Liver (tissue), 9 donors: ENCODE measurements around the gene PP2D1. TPM values are rescaled to one million over a fixed set of nuclear protein-coding genes. Genes with fewer than 3 reads are reported as not detected.

ENCODE experiments used
- DNase-seq: peaks from one replicate; pipeline ENCODE4 v3.0.0-alpha.2; 2017; ENCODE audit warnings: low spot score
- H3K27ac ChIP-seq, 2 donors: one replicate each; pipeline ENCODE4 v1.7.0; 2013; ENCODE audit warnings: inconsistent platforms in 2 of 2, low read length in 2 of 2, control low read depth in 1 of 2, low read depth in 1 of 2, mild to moderate bottlenecking in 1 of 2
- H3K27me3 ChIP-seq, 4 donors: one replicate each; pipeline versions ENCODE4 v1.6.1 to v1.7.0; 2013; ENCODE audit warnings: low read length in 3 of 4, inconsistent platforms in 1 of 4, mild to moderate bottlenecking in 1 of 4, moderate library complexity in 1 of 4; ENCODE audit not compliant: control insufficient read depth in 4 of 4, insufficient read depth in 4 of 4
- H3K36me3 ChIP-seq, 4 donors: one replicate each; pipeline versions ENCODE4 v1.6.1 to v1.7.0; 2013; ENCODE audit warnings: low read length in 3 of 4, mild to moderate bottlenecking in 3 of 4, low read depth in 1 of 4, moderate library complexity in 1 of 4; ENCODE audit not compliant: control insufficient read depth in 4 of 4, insufficient read depth in 3 of 4
- H3K4me1 ChIP-seq, 4 donors: one replicate each; pipeline versions ENCODE4 v1.6.1 to v1.7.0; 2013; ENCODE audit warnings: low read length in 3 of 4, mild to moderate bottlenecking in 3 of 4, moderate library complexity in 1 of 4; ENCODE audit not compliant: control insufficient read depth in 4 of 4, insufficient read depth in 4 of 4
- H3K4me3 ChIP-seq, 3 donors: one replicate each; pipeline versions ENCODE4 v1.6.1 to v1.7.0; 2013; ENCODE audit warnings: low read length in 3 of 3, control low read depth in 1 of 3, low read depth in 1 of 3, mild to moderate bottlenecking in 1 of 3
- H3K9ac ChIP-seq, 2 donors: one replicate each; pipeline ENCODE4 v1.7.0; 2013; ENCODE audit warnings: low read length in 2 of 2, mild to moderate bottlenecking in 2 of 2, moderate library complexity in 2 of 2, control low read depth in 1 of 2, low read depth in 1 of 2
- H3K9me3 ChIP-seq, 4 donors: one replicate each; pipeline versions ENCODE4 v1.6.1 to v1.7.0; 2013; ENCODE audit warnings: low read length in 3 of 4; ENCODE audit not compliant: control insufficient read depth in 4 of 4
- CTCF ChIP-seq: fragments of 150-350 bp; IDR thresholded peaks from 2 replicates; pipeline ENCODE4 v1.5.1; 2017; ENCODE audit warnings: improper control_type of control experiment, low read depth, low read length; ENCODE audit not compliant: missing input control
- EGR1 ChIP-seq, 2 donors: IDR thresholded peaks; 2 replicates each; pipeline ENCODE4 v1.6.1; 2016 to 2018; ENCODE audit warnings: antibody characterized with exemption in 2 of 2, low read depth in 2 of 2
- FOXA1 ChIP-seq: IDR thresholded peaks from 2 replicates; pipeline ENCODE4 v1.6.1; 2016; ENCODE audit warnings: antibody characterized with exemption
- FOXA2 ChIP-seq: IDR thresholded peaks from 2 replicates; pipeline ENCODE4 v1.6.1; 2016; ENCODE audit warnings: antibody characterized with exemption
- HNF4A ChIP-seq, 2 donors: conservative IDR thresholded peaks; 2 replicates each; pipeline ENCODE4 v1.6.1; 2016; ENCODE audit warnings: antibody characterized with exemption in 2 of 2, mild to moderate bottlenecking in 2 of 2
- HNF4G ChIP-seq: IDR thresholded peaks from 2 replicates; pipeline ENCODE4 v1.6.1; 2016; ENCODE audit warnings: antibody characterized with exemption
- JUND ChIP-seq, 2 donors: IDR thresholded peaks; 2 replicates each; pipeline ENCODE4 v1.6.1; 2016; ENCODE audit warnings: antibody characterized with exemption in 2 of 2
- MAX ChIP-seq: IDR thresholded peaks from 2 replicates; pipeline ENCODE4 v1.6.1; 2016; ENCODE audit warnings: antibody characterized with exemption
- NR2F2 ChIP-seq: IDR thresholded peaks from 2 replicates; pipeline ENCODE4 v1.6.1; 2016; ENCODE audit warnings: antibody characterized with exemption
- RAD21 ChIP-seq, 2 donors: IDR thresholded peaks; 2 replicates each; pipeline ENCODE4 v1.6.1; 2016; ENCODE audit warnings: antibody characterized with exemption in 2 of 2, mild to moderate bottlenecking in 2 of 2
- REST ChIP-seq: IDR thresholded peaks from 2 replicates; pipeline ENCODE4 v1.6.1; 2016; ENCODE audit warnings: antibody characterized with exemption, mild to moderate bottlenecking
- RXRA ChIP-seq, 2 donors: IDR thresholded peaks; 2 replicates each; pipeline ENCODE4 v1.6.1; 2017 to 2018; ENCODE audit warnings: antibody characterized with exemption in 2 of 2, mild to moderate bottlenecking in 1 of 2
- SP1 ChIP-seq: IDR thresholded peaks from 2 replicates; pipeline ENCODE4 v1.6.1; 2018; ENCODE audit warnings: antibody characterized with exemption, mild to moderate bottlenecking
- TAF1 ChIP-seq: conservative IDR thresholded peaks from 2 replicates; pipeline ENCODE4 v1.6.1; 2016; ENCODE audit warnings: antibody characterized with exemption, mild to moderate bottlenecking
- YY1 ChIP-seq: IDR thresholded peaks from 2 replicates; pipeline ENCODE4 v1.6.1; 2016; ENCODE audit warnings: antibody characterized with exemption, mild to moderate bottlenecking
- ZBTB33 ChIP-seq: IDR thresholded peaks from 2 replicates; pipeline ENCODE4 v1.6.1; 2016; ENCODE audit warnings: antibody characterized with exemption
- WGBS: extraction: QIAGEN DNeasy Blood & Tissue Kit; methylation state at CpG from one replicate; pipeline ENCODE4 v1.1.7; 2013; 5-methylcytosine and 5-hydroxymethylcytosine counted together
- polyA plus RNA-seq, 2 donors: library from polyadenylated mRNA; stranded (reverse) in 1 of 2; unstranded in 1 of 2; fragments of 200-250 nt in 1 of 2; fragments of >200 nt in 1 of 2; fragmentation: Nextera tagmentation in 1 of 2; extraction: Ambion mirVana in 1 of 2; gene quantifications; one replicate each; pipeline versions ENCODE4 v1.2.1 to v1.2.3, GENCODE V29; 2013 to 2015
- total RNA-seq, 2 donors: library from RNA; depleted of rRNA; stranded (reverse); fragments of >200 nt; gene quantifications; one replicate each; pipeline ENCODE4 v1.2.3, GENCODE V29; 2014
- donor health status: healthy.
- donor health status: healthy.
- donor health status: healthy.
- donor health status: healthy.
- donor health status: healthy.

The PP2D1 gene
- total and polyA plus RNA-seq, 4 donors: 0.31 TPM; not detected in 3

GRCh38 chr3:19970327-19970726 lies 41.7 kb downstream of the PP2D1 start:
- H3K9ac ChIP-seq: no peak overlapping the region
- H3K27me3 ChIP-seq: no peaks in the 10 kb centered on the region
- H3K4me3 ChIP-seq: no peak overlapping the region
- peaks cover 0 to 6% (median 5%) of the 10 kb centered on the region in 4 donors for H3K4me1 ChIP-seq
- peaks cover 1 to 8% (median 3%) of the 10 kb centered on the region in 4 donors for H3K36me3 ChIP-seq
- H3K9me3 ChIP-seq: no peaks in the 10 kb centered on the region
- H3K27ac ChIP-seq: no peak overlapping the region
- no peak for TF ChIP-seq YY1
- no peak for TF ChIP-seq HNF4A (conservative IDR thresholded peaks at IDR 0.05)
- no peak for TF ChIP-seq JUND (IDR thresholded peaks at IDR 0.05)
- TF ChIP-seq EGR1 (IDR thresholded peaks at IDR 0.05; ENCODE audit: low read depth in 2 of 2): no peak
- TF ChIP-seq HNF4G: no peak
- TF ChIP-seq REST: no peak
- no peak for TF ChIP-seq RAD21 (IDR thresholded peaks at IDR 0.05)
- TF ChIP-seq MAX: no peak
- no peak for TF ChIP-seq NR2F2
- 93% methylated on average over 8 of the region's 8 CpGs for WGBS
- no peak for DNase-seq

GRCh38 chr3:19967812-19968211 lies 44.3 kb downstream of the PP2D1 start:
- H3K9ac ChIP-seq: no peak overlapping the region
- WGBS: 85% methylated on average over 4 of the region's 4 CpGs
- peaks cover 0 to 2% (median 1%) of the 10 kb centered on the region in 4 donors for H3K36me3 ChIP-seq
- H3K4me1 ChIP-seq: peaks cover 0 to 6% (median 5%) of the 10 kb centered on the region in 4 donors
- no peak for DNase-seq
- no peak overlapping the region for H3K4me3 ChIP-seq
- H3K27me3 ChIP-seq: no peaks in the 10 kb centered on the region
- H3K9me3 ChIP-seq: no peaks in the 10 kb centered on the region
- no peak overlapping the region for H3K27ac ChIP-seq
- TF ChIP-seq YY1: no peak
- no peak for TF ChIP-seq SP1

- peaks cover 0 to 6% (median 5%) of the 10 kb centered on the region in 4 donors for H3K4me1 ChIP-seq
- DNase-seq: no peak
- no peaks in the 10 kb centered on the region for H3K27me3 ChIP-seq
- H3K9me3 ChIP-seq: no peaks in the 10 kb centered on the region
- peaks cover 0 to 2% (median 1%) of the 10 kb centered on the region in 4 donors for H3K36me3 ChIP-seq
- 82% methylated on average over 6 of the region's 6 CpGs for WGBS
- no peak overlapping the region for H3K9ac ChIP-seq
- no peak overlapping the region for H3K4me3 ChIP-seq
- no peak overlapping the region for H3K27ac ChIP-seq
- TF ChIP-seq TAF1: no peak
- TF ChIP-seq FOXA2: no peak
- no peak for TF ChIP-seq ZBTB33
- TF ChIP-seq RXRA (IDR thresholded peaks at IDR 0.05): no peak
- no peak for TF ChIP-seq JUND (IDR thresholded peaks at IDR 0.05)
- no peak for TF ChIP-seq RAD21 (IDR thresholded peaks at IDR 0.05)
- TF ChIP-seq CTCF: no peak
- TF ChIP-seq HNF4G: no peak
- no peak for TF ChIP-seq YY1
- TF ChIP-seq SP1: no peak
- no peak for TF ChIP-seq REST
- no peak for TF ChIP-seq NR2F2
- TF ChIP-seq EGR1 (IDR thresholded peaks at IDR 0.05; ENCODE audit: low read depth in 2 of 2): no peak
- no peak for TF ChIP-seq MAX
- TF ChIP-seq FOXA1: no peak
Observed at GRCh38 chr3:19967208-19967607, 44.9 kb downstream of the PP2D1 start.
